A549 (cell line): ENCODE results near the gene GOT1. TPM values are rescaled to one million over a fixed set of nuclear protein-coding genes. Genes with fewer than 3 reads are reported as not detected.

Experiments used
- ATAC-seq, 2 experiments: fragments of 200-7000 bp in 1 of 2; fragments of >200 bp in 1 of 2; cut with Nextera tagmentation in 1 of 2; cut with Tn5 transposase in 1 of 2; 3 replicates each; pipeline versions ENCODE4 v1.8.0 to v1.9.1; 2018 to 2020; ENCODE audit warnings: mild to moderate bottlenecking in 1 of 2, moderate library complexity in 1 of 2
- CTCF ChIA-PET: fragments of 300-600 bp; sonication (Branson Sonifier 250); formaldehyde crosslinking; extraction: SDS; loops from one replicate; lab custom pipeline; 2021; ENCODE audit warnings: antibody characterized with exemption, inconsistent platforms; lab: Yijun Ruan, JAX
- POLR2A ChIA-PET: fragments of 350-600 bp; formaldehyde crosslinking; extraction: SDS; loops from one replicate; lab custom pipeline; 2021; ENCODE audit warnings: antibody characterized with exemption, inconsistent platforms; lab: Yijun Ruan, JAX
- DNase-seq, 2 experiments: peaks; one replicate each; pipeline versions ENCODE4 v3.0.0 to v3.0.0-alpha.2; 2011 to 2016; ENCODE audit warnings: low read depth in 1 of 2, low spot score in 1 of 2
- FAIRE-seq: peaks from 2 replicates; lab custom pipeline; 2011; peaks lifted over from hg19 to GRCh38; lab: Jason Lieb, UNC
- H3K27ac ChIP-seq, 2 experiments: fragments of >200 bp; sonication (Bioruptor Twin); formaldehyde crosslinking; 3 replicates each; pipeline ENCODE4 v1.5.1; 2016 to 2017
- H3K4me1 ChIP-seq: fragments of >200 bp; sonication (Bioruptor Twin); formaldehyde crosslinking; 3 replicates; pipeline ENCODE4 v1.6.1; 2016
- H3K4me2 ChIP-seq: fragments of >200 bp; sonication (Bioruptor Twin); formaldehyde crosslinking; 3 replicates; pipeline ENCODE4 v1.6.1; 2016
- H3K4me3 ChIP-seq: fragments of >200 bp; sonication (Bioruptor Twin); formaldehyde crosslinking; 3 replicates; pipeline ENCODE4 v1.5.1; 2016
- H3K9me3 ChIP-seq: fragments of >200 bp; sonication (Bioruptor Twin); formaldehyde crosslinking; 3 replicates; pipeline ENCODE4 v1.6.1; 2016
- EHF ChIP-seq: fragments of 250-450 bp; sonication (Bioruptor Pico); IDR thresholded peaks from 2 replicates; pipeline ENCODE4 v1.5.0; 2020; ENCODE audit warnings: mild to moderate bottlenecking
- FOSB ChIP-seq: fragments of 250-450 bp; sonication (Bioruptor Pico); IDR thresholded peaks from 2 replicates; pipeline ENCODE4 v1.5.0; 2020; ENCODE audit warnings: mild to moderate bottlenecking, moderate library complexity
- FOXS1 ChIP-seq: fragments of 250-450 bp; sonication (Bioruptor Pico); IDR thresholded peaks from 2 replicates; pipeline ENCODE4 v1.5.0; 2020; ENCODE audit warnings: mild to moderate bottlenecking, moderate library complexity
- HEYL ChIP-seq: fragments of 250-450 bp; sonication (Bioruptor Pico); IDR thresholded peaks from 2 replicates; pipeline ENCODE4 v1.8.0; 2021; ENCODE audit warnings: mild to moderate bottlenecking, moderate library complexity
- HOXA7 ChIP-seq: fragments of 250-450 bp; sonication (Bioruptor Pico); IDR thresholded peaks from 2 replicates; pipeline ENCODE4 v1.5.0; 2020; ENCODE audit warnings: mild to moderate bottlenecking, moderate library complexity
- HOXB5 ChIP-seq: fragments of 250-450 bp; sonication (Bioruptor Pico); IDR thresholded peaks from 2 replicates; pipeline ENCODE4 v1.5.0; 2020; ENCODE audit warnings: mild to moderate bottlenecking, moderate library complexity
- KDM5A ChIP-seq: fragments of 200-600 bp; sonication (generic); IDR thresholded peaks from 2 replicates; pipeline ENCODE4 v1.6.1; 2016; ENCODE audit warnings: antibody characterized with exemption, mild to moderate bottlenecking
- MYC ChIP-seq: IDR thresholded peaks from 2 replicates; pipeline ENCODE4 v1.6.1; 2012; ENCODE audit warnings: mild to moderate bottlenecking, inconsistent platforms, low read length, improper control_type of control experiment, borderline replicate concordance
- NPAS2 ChIP-seq: fragments of 250-450 bp; sonication (Bioruptor Pico); IDR thresholded peaks from 2 replicates; pipeline ENCODE4 v1.8.0; 2022; ENCODE audit warnings: mild to moderate bottlenecking, moderate library complexity, borderline replicate concordance
- RAD21 ChIP-seq, 2 experiments: fragments of >200 bp in 1 of 2; sonication (Bioruptor Twin) in 1 of 2; formaldehyde crosslinking in 1 of 2; IDR thresholded peaks in 1 of 2; conservative IDR thresholded peaks in 1 of 2; 2 replicates in 1 of 2; 3 replicates in 1 of 2; pipeline ENCODE4 v1.6.1; 2012 to 2018; ENCODE audit warnings: inconsistent platforms in 1 of 2
- RARB ChIP-seq: fragments of 250-450 bp; sonication (Bioruptor Pico); IDR thresholded peaks from 2 replicates; pipeline ENCODE4 v1.8.0; 2021; ENCODE audit warnings: mild to moderate bottlenecking, moderate library complexity
- RNF2 ChIP-seq: fragments of 200-600 bp; sonication (generic); IDR thresholded peaks from 2 replicates; pipeline ENCODE4 v1.6.1; 2016; ENCODE audit warnings: low read depth, mild to moderate bottlenecking, antibody characterized with exemption, moderate library complexity, borderline replicate concordance
- SMC3 ChIP-seq: fragments of >200 bp; sonication (Bioruptor Twin); formaldehyde crosslinking; IDR thresholded peaks from 3 replicates; pipeline ENCODE4 v1.6.1; 2018; ENCODE audit warnings: inconsistent platforms
- SREBF2 ChIP-seq: fragments of 450-650 bp; IDR thresholded peaks from 2 replicates; pipeline ENCODE4 v1.6.1; 2014; ENCODE audit warnings: mild to moderate bottlenecking, moderate library complexity
- ZC3H11A ChIP-seq: fragments of 450-650 bp; IDR thresholded peaks from 2 replicates; pipeline ENCODE4 v1.6.1; 2014; ENCODE audit warnings: antibody characterized with exemption, mild to moderate bottlenecking
- ZSCAN20 ChIP-seq: fragments of 250-450 bp; sonication (Bioruptor Pico); IDR thresholded peaks from 2 replicates; pipeline ENCODE4 v1.8.0; 2022; ENCODE audit warnings: mild to moderate bottlenecking, moderate library complexity
- WGBS: methylation state at CpG from one replicate; pipeline ENCODE4 v1.1.6; 2017; ENCODE audit errors: missing lambda C conversion rate; 5-methylcytosine and 5-hydroxymethylcytosine counted together
- polyA plus RNA-seq, 4 experiments: library from polyadenylated mRNA; depleted of rRNA in 3 of 4; stranded (reverse); fragments of >200 nt; fragmentation: RNase III in 1 of 4; extraction: RNeasy Plus Mini Kit Qiagen cat#74134 plus additional on column Dnase treatment in 1 of 4; gene quantifications; 2 replicates in 3 of 4; 3 replicates in 1 of 4; pipeline ENCODE4 v1.2.3, GENCODE V29; 2011 to 2017
- TF ChIP-seq, protein P1 (sequence below): fragments of 150-350 bp; IDR thresholded peaks from 2 replicates; pipeline ENCODE4 v1.6.1; 2014; ENCODE audit warnings: low read depth, mild to moderate bottlenecking, low read length
- TF ChIP-seq, protein P2 (sequence below): fragments of >200 bp; sonication (Bioruptor Twin); formaldehyde crosslinking; IDR thresholded peaks from 2 replicates; pipeline ENCODE4 v1.6.1; 2016
- TF ChIP-seq, protein P3 (sequence below): fragments of 250-450 bp; sonication (Bioruptor Pico); IDR thresholded peaks from 2 replicates; pipeline ENCODE4 v1.5.0; 2021; ENCODE audit warnings: mild to moderate bottlenecking, moderate library complexity, borderline replicate concordance
- TF ChIP-seq, protein P4 (sequence below): fragments of 450-650 bp; IDR thresholded peaks from 2 replicates; pipeline ENCODE4 v1.6.1; 2014; ENCODE audit warnings: antibody characterized with exemption
- TF ChIP-seq, protein P5 (sequence below): fragments of 200-600 bp; sonication (generic); IDR thresholded peaks from 2 replicates; pipeline ENCODE4 v1.6.1; 2016; ENCODE audit warnings: antibody characterized with exemption, mild to moderate bottlenecking, moderate library complexity

GOT1 gene
- polyA plus RNA-seq, 2 of the 4 experiments (the other 2 are of a cell fraction): 31.1 to 34.9 TPM

DNA sequence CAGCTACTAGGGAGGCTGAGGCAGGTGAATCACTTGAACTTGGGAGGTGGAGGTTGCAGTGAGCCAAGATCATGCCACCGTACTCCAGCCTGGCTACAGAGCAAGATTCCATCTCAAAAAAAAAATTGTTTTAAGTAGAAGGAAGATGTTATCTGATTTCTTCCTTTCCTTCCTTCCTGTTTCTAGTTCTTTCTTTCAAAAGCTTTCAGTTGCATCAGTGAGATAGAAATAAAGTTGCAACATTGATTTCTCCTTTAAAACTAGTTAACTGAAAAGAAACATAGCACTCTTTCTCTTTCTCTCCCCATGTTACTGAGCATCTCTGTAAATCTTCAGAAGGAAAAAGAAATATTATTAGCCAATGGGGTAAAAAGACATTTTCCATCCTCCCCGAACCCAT is 63.8 kb downstream of the GOT1 start:
- DNase-seq (no peak), ATAC-seq (no peak), FAIRE-seq (no peak)
- Histone ChIP-seq H3K4me1 (0 out of 3 replicates have a peak, but pooled peaks cover 4% of the 10 kb centered on the region), H3K9me3 (no peaks in the 10 kb centered on the region), H3K4me3 (no peak overlapping the region), H3K4me2 (no peak overlapping the region), H3K27ac (no peak overlapping the region)
- CTCF ChIA-PET: no interaction called here
- WGBS: 90% methylated on average over 2 of the region's 2 CpGs
- TF ChIP-seq EHF (CRISPR knock-in tag) (no peak), NPAS2 (CRISPR knock-in tag) (no peak), ZSCAN20 (no peak), RARB (CRISPR knock-in tag) (no peak), FOXS1 (CRISPR knock-in tag) (no peak), KDM5A (no peak), SREBF2 (no peak), HOXB5 (CRISPR knock-in tag) (no peak), ZC3H11A (no peak), HOXA7 (CRISPR knock-in tag) (no peak), MYC (no peak)
- TF ChIP-seq, protein P1, sequence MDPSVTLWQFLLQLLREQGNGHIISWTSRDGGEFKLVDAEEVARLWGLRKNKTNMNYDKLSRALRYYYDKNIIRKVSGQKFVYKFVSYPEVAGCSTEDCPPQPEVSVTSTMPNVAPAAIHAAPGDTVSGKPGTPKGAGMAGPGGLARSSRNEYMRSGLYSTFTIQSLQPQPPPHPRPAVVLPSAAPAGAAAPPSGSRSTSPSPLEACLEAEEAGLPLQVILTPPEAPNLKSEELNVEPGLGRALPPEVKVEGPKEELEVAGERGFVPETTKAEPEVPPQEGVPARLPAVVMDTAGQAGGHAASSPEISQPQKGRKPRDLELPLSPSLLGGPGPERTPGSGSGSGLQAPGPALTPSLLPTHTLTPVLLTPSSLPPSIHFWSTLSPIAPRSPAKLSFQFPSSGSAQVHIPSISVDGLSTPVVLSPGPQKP: no peak
- TF ChIP-seq, protein P2, sequence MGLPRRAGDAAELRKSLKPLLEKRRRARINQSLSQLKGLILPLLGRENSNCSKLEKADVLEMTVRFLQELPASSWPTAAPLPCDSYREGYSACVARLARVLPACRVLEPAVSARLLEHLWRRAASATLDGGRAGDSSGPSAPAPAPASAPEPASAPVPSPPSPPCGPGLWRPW: no peak
- TF ChIP-seq, protein P3, sequence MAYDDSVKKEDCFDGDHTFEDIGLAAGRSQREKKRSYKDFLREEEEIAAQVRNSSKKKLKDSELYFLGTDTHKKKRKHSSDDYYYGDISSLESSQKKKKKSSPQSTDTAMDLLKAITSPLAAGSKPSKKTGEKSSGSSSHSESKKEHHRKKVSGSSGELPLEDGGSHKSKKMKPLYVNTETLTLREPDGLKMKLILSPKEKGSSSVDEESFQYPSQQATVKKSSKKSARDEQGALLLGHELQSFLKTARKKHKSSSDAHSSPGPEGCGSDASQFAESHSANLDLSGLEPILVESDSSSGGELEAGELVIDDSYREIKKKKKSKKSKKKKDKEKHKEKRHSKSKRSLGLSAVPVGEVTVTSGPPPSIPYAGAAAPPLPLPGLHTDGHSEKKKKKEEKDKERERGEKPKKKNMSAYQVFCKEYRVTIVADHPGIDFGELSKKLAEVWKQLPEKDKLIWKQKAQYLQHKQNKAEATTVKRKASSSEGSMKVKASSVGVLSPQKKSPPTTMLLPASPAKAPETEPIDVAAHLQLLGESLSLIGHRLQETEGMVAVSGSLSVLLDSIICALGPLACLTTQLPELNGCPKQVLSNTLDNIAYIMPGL (CRISPR knock-in tag): no peak
- TF ChIP-seq, protein P4, sequence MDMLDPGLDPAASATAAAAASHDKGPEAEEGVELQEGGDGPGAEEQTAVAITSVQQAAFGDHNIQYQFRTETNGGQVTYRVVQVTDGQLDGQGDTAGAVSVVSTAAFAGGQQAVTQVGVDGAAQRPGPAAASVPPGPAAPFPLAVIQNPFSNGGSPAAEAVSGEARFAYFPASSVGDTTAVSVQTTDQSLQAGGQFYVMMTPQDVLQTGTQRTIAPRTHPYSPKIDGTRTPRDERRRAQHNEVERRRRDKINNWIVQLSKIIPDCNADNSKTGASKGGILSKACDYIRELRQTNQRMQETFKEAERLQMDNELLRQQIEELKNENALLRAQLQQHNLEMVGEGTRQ: no peak
- POLR2A ChIA-PET: no interaction called here

DNA sequence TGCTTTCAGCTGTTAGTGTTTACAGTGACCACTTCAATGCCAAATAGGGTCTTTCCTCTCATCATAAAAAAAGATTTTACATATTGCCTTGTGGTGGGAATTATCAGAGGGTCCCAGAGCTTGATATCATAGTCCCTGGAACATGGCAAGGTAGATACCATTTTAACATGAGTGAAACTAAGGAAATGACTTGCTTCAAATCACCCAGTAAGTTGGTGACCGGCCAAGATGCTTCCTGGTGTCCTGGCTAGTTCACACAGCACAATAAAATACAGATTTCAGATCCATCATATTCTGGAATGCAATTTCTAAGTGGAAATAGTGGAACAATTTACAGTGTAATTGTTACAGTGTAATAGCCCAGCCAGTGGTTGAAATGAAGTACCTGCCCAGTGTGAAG is 64.7 kb downstream of the GOT1 start:
- ATAC-seq (no peak), DNase-seq (no peak), FAIRE-seq (no peak)
- H3K4me1 ChIP-seq: 0 out of 3 replicates have a peak, but pooled peaks cover 4% of the 10 kb centered on the region
- no peak overlapping the region for H3K27ac ChIP-seq
- 85% methylated on average over 1 of the region's 1 CpG for WGBS
- H3K9me3 ChIP-seq: no peaks in the 10 kb centered on the region
- H3K4me3 ChIP-seq: no peak overlapping the region
- POLR2A ChIA-PET: no interaction called here
- CTCF ChIA-PET: no interaction called here
- H3K4me2 ChIP-seq: no peak overlapping the region
- TF ChIP-seq FOSB: no peak
- TF ChIP-seq RNF2: no peak
- TF ChIP-seq RAD21 (conservative IDR thresholded peaks at IDR 0.05 in 1 of 2, IDR thresholded peaks at IDR 0.05 in 1 of 2): no peak
- no peak for TF ChIP-seq SMC3
- TF ChIP-seq, protein P5, sequence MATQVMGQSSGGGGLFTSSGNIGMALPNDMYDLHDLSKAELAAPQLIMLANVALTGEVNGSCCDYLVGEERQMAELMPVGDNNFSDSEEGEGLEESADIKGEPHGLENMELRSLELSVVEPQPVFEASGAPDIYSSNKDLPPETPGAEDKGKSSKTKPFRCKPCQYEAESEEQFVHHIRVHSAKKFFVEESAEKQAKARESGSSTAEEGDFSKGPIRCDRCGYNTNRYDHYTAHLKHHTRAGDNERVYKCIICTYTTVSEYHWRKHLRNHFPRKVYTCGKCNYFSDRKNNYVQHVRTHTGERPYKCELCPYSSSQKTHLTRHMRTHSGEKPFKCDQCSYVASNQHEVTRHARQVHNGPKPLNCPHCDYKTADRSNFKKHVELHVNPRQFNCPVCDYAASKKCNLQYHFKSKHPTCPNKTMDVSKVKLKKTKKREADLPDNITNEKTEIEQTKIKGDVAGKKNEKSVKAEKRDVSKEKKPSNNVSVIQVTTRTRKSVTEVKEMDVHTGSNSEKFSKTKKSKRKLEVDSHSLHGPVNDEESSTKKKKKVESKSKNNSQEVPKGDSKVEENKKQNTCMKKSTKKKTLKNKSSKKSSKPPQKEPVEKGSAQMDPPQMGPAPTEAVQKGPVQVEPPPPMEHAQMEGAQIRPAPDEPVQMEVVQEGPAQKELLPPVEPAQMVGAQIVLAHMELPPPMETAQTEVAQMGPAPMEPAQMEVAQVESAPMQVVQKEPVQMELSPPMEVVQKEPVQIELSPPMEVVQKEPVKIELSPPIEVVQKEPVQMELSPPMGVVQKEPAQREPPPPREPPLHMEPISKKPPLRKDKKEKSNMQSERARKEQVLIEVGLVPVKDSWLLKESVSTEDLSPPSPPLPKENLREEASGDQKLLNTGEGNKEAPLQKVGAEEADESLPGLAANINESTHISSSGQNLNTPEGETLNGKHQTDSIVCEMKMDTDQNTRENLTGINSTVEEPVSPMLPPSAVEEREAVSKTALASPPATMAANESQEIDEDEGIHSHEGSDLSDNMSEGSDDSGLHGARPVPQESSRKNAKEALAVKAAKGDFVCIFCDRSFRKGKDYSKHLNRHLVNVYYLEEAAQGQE: no peak
- no peak for TF ChIP-seq HEYL (CRISPR knock-in tag)
- TF ChIP-seq, protein P2: no peak
